ENCODE measurements around the gene SERF1A. TPM values are rescaled to one million over a fixed set of nuclear protein-coding genes. Genes with fewer than 3 reads are reported as not detected.
A peak's percentile ranks its signal among the peaks of the same experiment; 100 is the strongest.
"Not testable (repeated sequence)": the region's sequence is repeated elsewhere in the genome, so short reads cannot be mapped to it uniquely, and the experiment has no call there.

Gene SERF1A
- 10 to 100 TPM in 1 of 4 donors, 1 to 10 TPM in 3; 2.9 to 29.0 (median 6.8) TPM for total RNA-seq

GRCh38 chr5:70900533-70901271 is at the start of gene SERF1A:
SERF1A (plus strand) TSS chr5:70900669; CDS start chr5:70900870, 201 bp downstream.
- peak; percentile 98 for ATAC-seq (ENCODE audit: low FRiP score)
- DNase-seq (ENCODE audit: low spot score): not testable (repeated sequence)

- not testable (repeated sequence) for ATAC-seq (ENCODE audit: low FRiP score); DNase-seq (ENCODE audit: low spot score)
Observed at GRCh38 chr5:70866778-70867177, 33.7 kb upstream of the SERF1A start.

GRCh38 chr5:70870626-70871025 is 29.8 kb upstream of the SERF1A start:
- ATAC-seq (ENCODE audit: low FRiP score): not testable (repeated sequence)

GRCh38 chr5:70896076-70896475 is 4.4 kb upstream of the SERF1A start:
- ATAC-seq (ENCODE audit: low FRiP score); DNase-seq (ENCODE audit: low spot score): not testable (repeated sequence)

More at GRCh38 chr5:70870626-70871025, 29.8 kb upstream of the SERF1A start:
- not testable (repeated sequence) for DNase-seq (ENCODE audit: low spot score)

- ATAC-seq (ENCODE audit: low FRiP score): peak; percentile 27
- not testable (repeated sequence) for DNase-seq (ENCODE audit: low spot score)
Observed at GRCh38 chr5:70901272-70901571, 753 bp downstream of the SERF1A start.

GRCh38 chr5:70906624-70907023 is 6.2 kb downstream of the SERF1A start:
- ATAC-seq (ENCODE audit: low FRiP score); DNase-seq (ENCODE audit: low spot score): not testable (repeated sequence)

GRCh38 chr5:70916829-70917228 is 16.4 kb downstream of the SERF1A start:
- not testable (repeated sequence) for ATAC-seq (ENCODE audit: low FRiP score); DNase-seq (ENCODE audit: low spot score)

GRCh38 chr5:70925211-70925562 is 24.7 kb downstream of the SERF1A start:
- DNase-seq (ENCODE audit: low spot score): not testable (repeated sequence)
- peak; percentile 37 for ATAC-seq (ENCODE audit: low FRiP score)

- not testable (repeated sequence) for DNase-seq (ENCODE audit: low spot score); ATAC-seq (ENCODE audit: low FRiP score)
Observed at GRCh38 chr5:70931709-70932368, 31.4 kb downstream of the SERF1A start.

GRCh38 chr5:70932560-70932959 is 32.1 kb downstream of the SERF1A start:
- not testable (repeated sequence) for ATAC-seq (ENCODE audit: low FRiP score); DNase-seq (ENCODE audit: low spot score)

GRCh38 chr5:70953068-70953467 is 52.6 kb downstream of the SERF1A start:
- ATAC-seq (ENCODE audit: low FRiP score); DNase-seq (ENCODE audit: low spot score): not testable (repeated sequence)

Small RNA genes lying within 50 kb of the gene (small RNA-seq; reads per million reads assigned to genes)
- not detected for gene CDH12P1

Other genes starting within 250 kb of the SERF1A start
- 10 to 100 TPM; 22.5 to 46.5 (median 34.4) TPM for gene SMN1, start 24.4 kb downstream of the SERF1A start, total RNA-seq
- gene NAIP, start 124.7 kb downstream of the SERF1A start, total RNA-seq: 10 to 100 TPM; 14.7 to 70.3 (median 38.8) TPM
- 10 to 100 TPM in 3 of 4 donors, 1 to 10 TPM in 1; 7.9 to 37.2 (median 16.1) TPM for gene GTF2H2, start 167.0 kb downstream of the SERF1A start, total RNA-seq

Measured in omental fat pad (tissue), 4 donors.